Mucosa of descending colon (tissue), 3 donors: ENCODE results near the gene NOD2. TPM values are rescaled to one million over a fixed set of nuclear protein-coding genes. Genes with fewer than 3 reads are reported as not detected.

Experiments used
- ATAC-seq: fragments of 200-7000 bp; cut with Tn5 transposase; one replicate; pipeline ENCODE4 v1.9.1; 2020; ENCODE audit warnings: mild to moderate bottlenecking, moderate library complexity
- DNase-seq, 3 donors: peaks; one replicate each; pipeline ENCODE4 v3.0.0-alpha.2; 2020
- H3K36me3 ChIP-seq: fragments of 200-600 bp; one replicate; pipeline ENCODE4 v1.8.0; 2021; ENCODE audit warnings: low read depth, mild to moderate bottlenecking
- H3K4me1 ChIP-seq: fragments of 200-600 bp; one replicate; pipeline ENCODE4 v1.8.0; 2021; ENCODE audit warnings: low read depth, mild to moderate bottlenecking
- H3K4me3 ChIP-seq: fragments of 200-600 bp; one replicate; pipeline ENCODE4 v1.8.0; 2021; ENCODE audit warnings: mild to moderate bottlenecking
- H3K9me3 ChIP-seq: fragments of 200-600 bp; one replicate; pipeline ENCODE4 v1.8.0; 2021; ENCODE audit warnings: mild to moderate bottlenecking
- CTCF ChIP-seq: fragments of 200-600 bp; IDR thresholded peaks from one replicate; pipeline ENCODE4 v1.8.0; 2022; ENCODE audit warnings: antibody characterized with exemption, mild to moderate bottlenecking
- intact Hi-C, 2 donors: fragments of 100-400 bp; cut with DNase I in 1 of 2; cut with micrococcal nuclease in 1 of 2; formaldehyde crosslinking; loops; one replicate each; pipeline versions ENCODE4 v1.11.0 to v1.11.1; 2022; cut with DNase I, micrococcal nuclease
- microRNA-seq: library from miRNA; unstranded; fragments of <30 nt; microRNA quantifications from one replicate; pipeline ENCODE4, GENCODE V29; 2019
- total RNA-seq, 3 donors: library from RNA; stranded (reverse); fragmentation: NEBNext Ultra II Directional in 2 of 3; extraction: Animal tissue kit (Norgen Biotek cat#: 25700) in 2 of 3; gene quantifications; one replicate each; pipeline versions ENCODE4 v1.2.1 to v1.2.4, GENCODE V29; 2021 to 2023
- donor health status: DM: no; HTN: no; CAD: no; lungs with moderate emphysema.
- donor health status: DM: no; HTN: no; CAD: no.
- donor health status: DM: no; HTN: yes; CAD: no.

The NOD2 gene
- total RNA-seq, 3 donors from 2014 or later, result 0.87 to 2.4 (median 2.0) TPM

GRCh38 chr16:50781043-50781442 is 87.6 kb downstream of the NOD2 start:
- Histone ChIP-seq H3K9me3 (no peaks in the 10 kb centered on the region), H3K4me1 (no peaks in the 10 kb centered on the region), H3K4me3 (no peak overlapping the region), H3K36me3 (no peaks in the 10 kb centered on the region)
- TF ChIP-seq CTCF, result no peak
- DNase-seq, result no peak
- intact Hi-C loops, result no loop called here
- peak; percentile 20 for ATAC-seq

DNA sequence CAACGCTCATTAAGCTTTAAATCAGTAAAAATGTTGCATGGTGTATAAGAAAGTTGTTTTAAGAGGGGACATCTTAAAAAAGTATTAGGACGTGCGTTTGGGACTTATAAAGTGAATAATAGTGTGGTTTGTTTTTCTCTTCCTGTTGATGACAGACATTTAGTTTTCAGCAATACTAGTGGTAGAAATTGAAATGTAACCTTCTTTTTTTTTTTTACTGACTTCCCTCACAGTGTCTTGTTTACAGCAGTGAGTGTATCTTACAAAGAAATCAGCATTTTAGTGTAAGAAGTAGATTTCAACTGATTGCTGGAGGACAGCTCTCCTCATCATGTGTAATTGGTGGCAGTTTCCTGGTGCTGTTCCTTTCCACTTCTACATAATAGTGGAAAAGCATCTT is 88.1 kb downstream of the NOD2 start:
- no peaks in the 10 kb centered on the region for H3K4me1 ChIP-seq
- no peak for DNase-seq
- no peak for ATAC-seq
- no peak overlapping the region for H3K4me3 ChIP-seq
- H3K9me3 ChIP-seq, result no peaks in the 10 kb centered on the region
- no peaks in the 10 kb centered on the region for H3K36me3 ChIP-seq
- intact Hi-C loops, result no loop called here
- no peak for TF ChIP-seq CTCF

Small RNA genes within 50 kb of the gene (microRNA-seq; reads per million reads assigned to microRNA genes)
- 0.70 reads per million for gene MIR3181

Other genes starting within 250 kb of the NOD2 start
- gene NKD1, start 145.2 kb upstream of the NOD2 start, total RNA-seq, result 10 to 100 TPM in 1 of 3 donors, 1 to 10 TPM in 2; 1.6 to 28.0 (median 3.2) TPM
- 1 to 10 TPM; 1.4 to 2.9 (median 1.7) TPM for gene SNX20, start 12.3 kb upstream of the NOD2 start, total RNA-seq
- gene CYLD, start 48.5 kb downstream of the NOD2 start, total RNA-seq, result 10 to 100 TPM; 24.7 to 44.4 (median 35.5) TPM